Ectodermal cell (in vitro differentiated cells): Measurements from ENCODE around the gene REEP5.

Experiments
- H3K27ac ChIP-seq: 2 replicates; pipeline ENCODE4 v1.7.0; 2013; ENCODE audit warnings: mild to moderate bottlenecking, low read depth, low read length; ENCODE audit not compliant: insufficient read depth, poor library complexity, severe bottlenecking
- H3K27me3 ChIP-seq: 2 replicates; pipeline ENCODE4 v1.7.0; 2013; ENCODE audit warnings: mild to moderate bottlenecking, low read length; ENCODE audit not compliant: insufficient read depth, control insufficient read depth, poor library complexity, severe bottlenecking
- H3K36me3 ChIP-seq: one replicate; pipeline ENCODE4 v1.7.0; 2013; ENCODE audit warnings: low read length; ENCODE audit not compliant: control insufficient read depth, insufficient read depth
- H3K4me1 ChIP-seq: one replicate; pipeline ENCODE4 v1.7.0; 2013; ENCODE audit warnings: low read length; ENCODE audit not compliant: control insufficient read depth, insufficient read depth
- H3K4me3 ChIP-seq: 2 replicates; pipeline ENCODE4 v1.7.0; 2013; ENCODE audit warnings: low read depth, low read length, control low read depth; ENCODE audit not compliant: insufficient read depth
- H3K9me3 ChIP-seq: 2 replicates; pipeline ENCODE4 v1.7.0; 2013; ENCODE audit warnings: mild to moderate bottlenecking, low read length, moderate library complexity; ENCODE audit not compliant: control insufficient read depth
- WGBS, 2 experiments: methylation state at CpG; one replicate each; pipeline ENCODE4 v1.1.7; 2013; ENCODE audit warnings: missing lambda C conversion rate in 2 of 2; 5-methylcytosine and 5-hydroxymethylcytosine counted together

Gene REEP5

DNA sequence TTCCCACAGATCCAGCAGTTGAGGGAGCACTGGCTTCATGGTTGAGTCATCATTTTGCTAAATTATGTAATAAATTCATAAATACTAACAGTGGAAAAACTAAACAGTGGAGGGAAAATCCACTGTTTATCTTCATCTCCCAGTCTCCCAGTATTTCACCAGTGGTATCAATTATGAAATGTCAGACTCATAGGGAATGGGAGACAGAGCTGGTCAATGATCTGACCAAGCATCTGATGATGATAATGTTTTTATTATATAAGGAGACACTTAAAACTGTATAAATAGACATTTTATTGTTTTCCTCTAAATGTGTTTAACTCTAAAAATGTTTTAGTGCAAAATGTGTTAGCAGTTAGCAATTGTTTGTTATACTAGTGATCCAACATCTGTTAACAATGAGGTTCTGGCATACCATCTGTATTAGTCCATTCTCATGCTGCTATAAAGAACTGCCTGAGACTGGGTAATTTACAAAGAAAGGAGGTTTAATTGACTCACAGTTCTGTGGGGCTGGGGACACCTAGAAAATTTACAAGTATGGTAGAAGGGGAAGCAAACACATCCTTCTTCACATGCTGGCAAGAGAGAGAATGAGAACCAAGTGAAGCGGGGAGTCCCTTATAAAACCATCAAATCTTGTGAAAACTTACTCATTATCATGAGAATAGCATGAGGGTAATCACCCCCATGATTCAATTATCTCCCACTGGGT lies 11.8 kb upstream of the REEP5 start:
- 80% methylated on average over 1 of the region's 1 CpG; no CpG with 5 or more reads in 1 of the 2 experiments for WGBS, 2 experiments
- Histone ChIP-seq H3K9me3 (no peaks in the 10 kb centered on the region), H3K36me3 (no peaks in the 10 kb centered on the region), H3K4me3 (no peak overlapping the region), H3K27ac (no peak overlapping the region), H3K27me3 (no peaks in the 10 kb centered on the region), H3K4me1 (no peaks in the 10 kb centered on the region)

DNA sequence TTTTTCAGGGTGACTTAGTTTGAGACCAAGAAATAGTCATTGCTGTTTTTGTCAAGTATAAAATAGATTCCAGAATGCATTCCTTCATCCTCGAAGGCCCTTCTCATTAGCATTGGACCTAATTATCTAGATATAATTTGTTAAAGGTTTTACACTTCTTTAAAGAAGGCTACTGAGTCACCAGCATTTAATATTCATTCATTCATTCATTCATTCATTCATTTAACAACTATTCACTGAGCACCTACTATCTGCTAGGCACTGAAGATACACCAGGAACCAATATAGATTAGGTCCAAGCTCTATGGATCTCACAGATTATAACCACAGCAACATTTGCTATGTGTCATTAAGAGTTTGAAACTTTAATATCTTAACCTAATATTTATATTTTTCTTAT lies 11.1 kb upstream of the REEP5 start:
- H3K4me3 ChIP-seq = no peak overlapping the region
- H3K9me3 ChIP-seq = no peaks in the 10 kb centered on the region
- H3K27me3 ChIP-seq = no peaks in the 10 kb centered on the region
- no peaks in the 10 kb centered on the region for H3K36me3 ChIP-seq
- no peaks in the 10 kb centered on the region for H3K4me1 ChIP-seq
- 75% methylated on average over 1 of the region's 1 CpG; no CpG with 5 or more reads in 1 of the 2 experiments for WGBS, 2 experiments
- H3K27ac ChIP-seq = no peak overlapping the region

DNA sequence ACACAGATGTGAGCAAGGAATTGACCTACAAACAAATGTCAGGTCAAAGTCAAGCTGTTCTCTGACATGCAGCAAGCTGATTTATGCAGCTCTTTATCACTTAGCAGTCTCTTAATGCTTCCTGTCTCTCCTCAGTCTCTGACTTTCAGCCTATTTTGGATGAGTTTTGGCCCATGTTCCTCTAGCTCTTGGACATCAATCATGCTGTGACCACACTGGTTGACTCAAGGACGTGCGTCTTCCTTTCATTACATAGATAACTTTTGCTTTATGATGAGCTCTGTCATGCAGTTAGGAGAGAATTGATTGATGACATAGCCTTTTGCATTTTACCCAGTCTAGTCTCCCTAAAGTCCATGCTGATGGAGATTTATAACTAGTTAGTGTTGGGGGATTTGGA lies 9.4 kb upstream of the REEP5 start:
- H3K4me1 ChIP-seq = no peaks in the 10 kb centered on the region
- 87 to 92% methylated on average over 2 of the region's 2 CpGs for WGBS, 2 experiments
- no peak overlapping the region for H3K27ac ChIP-seq
- no peak overlapping the region for H3K4me3 ChIP-seq
- H3K9me3 ChIP-seq = no peaks in the 10 kb centered on the region
- H3K27me3 ChIP-seq = no peaks in the 10 kb centered on the region
- no peaks in the 10 kb centered on the region for H3K36me3 ChIP-seq

GRCh38 chr5:112930082-112930344 lies 8.0 kb upstream of the REEP5 start:
- Histone ChIP-seq H3K9me3 (no peaks in the 10 kb centered on the region), H3K36me3 (no peaks in the 10 kb centered on the region), H3K27ac (no peak overlapping the region), H3K27me3 (no peaks in the 10 kb centered on the region), H3K4me1 (no peaks in the 10 kb centered on the region), H3K4me3 (no peak overlapping the region)
- 88% methylated on average over 1 of the region's 1 CpG; no CpG with 5 or more reads in 1 of the 2 experiments for WGBS, 2 experiments

- Histone ChIP-seq H3K4me1 (no peaks in the 10 kb centered on the region), H3K27me3 (no peaks in the 10 kb centered on the region), H3K27ac (no peak overlapping the region), H3K9me3 (no peaks in the 10 kb centered on the region), H3K4me3 (no peak overlapping the region), H3K36me3 (no peaks in the 10 kb centered on the region)
- WGBS, 2 experiments = 91 to 97% methylated on average over 4 of the region's 4 CpGs
These were observed 7.5 kb upstream of the REEP5 start for GRCh38 chr5:112929336-112930081.

DNA sequence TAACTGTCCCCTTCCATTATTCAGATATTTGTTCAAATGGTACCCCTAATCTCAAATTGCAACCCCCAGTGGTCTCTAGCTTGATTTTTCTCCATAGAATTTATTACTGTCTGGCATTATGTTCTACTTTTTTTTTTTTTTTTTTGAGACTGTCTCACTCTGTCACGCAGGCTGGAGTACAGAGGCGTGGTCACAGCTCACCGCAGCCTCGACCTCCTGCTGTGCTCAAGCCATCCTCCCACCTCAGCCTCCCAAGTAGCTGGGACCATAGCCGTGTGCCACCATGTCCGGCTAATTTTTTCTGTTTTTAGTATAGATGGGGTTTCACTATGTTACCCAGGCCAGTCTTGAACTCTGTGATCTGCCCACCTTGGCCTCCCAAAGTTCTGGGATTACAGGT lies 2.0 kb upstream of the REEP5 start:
- H3K36me3 ChIP-seq = no peaks in the 10 kb centered on the region
- H3K4me1 ChIP-seq = no peaks in the 10 kb centered on the region
- WGBS, 2 experiments = 80 to 85% methylated on average over 6 of the region's 6 CpGs
- no peak overlapping the region for H3K27ac ChIP-seq
- H3K9me3 ChIP-seq = no peaks in the 10 kb centered on the region
- H3K4me3 ChIP-seq = no peak overlapping the region
- H3K27me3 ChIP-seq = peaks cover 12% of the 10 kb centered on the region

GRCh38 chr5:112923148-112923917 lies 1.3 kb upstream of the REEP5 start:
- Histone ChIP-seq H3K27me3 (peaks cover 12% of the 10 kb centered on the region), H3K4me1 (no peaks in the 10 kb centered on the region), H3K36me3 (no peaks in the 10 kb centered on the region), H3K27ac (no peak overlapping the region), H3K4me3 (no peak overlapping the region), H3K9me3 (no peaks in the 10 kb centered on the region)
- WGBS, 2 experiments = 73 to 78% methylated on average over 5 to 6 of the region's 6 CpGs

- H3K27ac ChIP-seq = peak overlapping the region; percentile 88
- H3K27me3 ChIP-seq = peaks cover 12% of the 10 kb centered on the region
- H3K4me3 ChIP-seq = peak overlapping the region; percentile 92
- H3K4me1 ChIP-seq = no peaks in the 10 kb centered on the region
- no peaks in the 10 kb centered on the region for H3K36me3 ChIP-seq
- 0 to 1% methylated on average over 68 of the region's 68 CpGs for WGBS, 2 experiments
- no peaks in the 10 kb centered on the region for H3K9me3 ChIP-seq
These were observed 798 bp downstream of the REEP5 start for GRCh38 chr5:112921026-112921832.

GRCh38 chr5:112919972-112920371 lies 2.1 kb downstream of the REEP5 start:
- Histone ChIP-seq H3K36me3 (no peaks in the 10 kb centered on the region), H3K27me3 (peaks cover 12% of the 10 kb centered on the region), H3K4me3 (no peak overlapping the region), H3K9me3 (no peaks in the 10 kb centered on the region), H3K4me1 (no peaks in the 10 kb centered on the region), H3K27ac (no peak overlapping the region)
- WGBS, 2 experiments = 99 to 100% methylated on average over 6 of the region's 6 CpGs
